Hematopoietic multipotent progenitor cell treated with erythropoietin and hydrocortisone succinate and interleukin-3 and kit ligand, for 15 days (in vitro differentiated cells): Measurements from ENCODE around the gene FAM219A.
"Not testable (repeated sequence)": the region's sequence is repeated elsewhere in the genome, so short reads cannot be mapped to it uniquely, and the experiment has no call there.

Source experiments
- DNase-seq: peaks from one replicate; pipeline ENCODE4 v3.0.0-alpha.2; 2015; ENCODE audit warnings: low spot score

The FAM219A gene

DNA sequence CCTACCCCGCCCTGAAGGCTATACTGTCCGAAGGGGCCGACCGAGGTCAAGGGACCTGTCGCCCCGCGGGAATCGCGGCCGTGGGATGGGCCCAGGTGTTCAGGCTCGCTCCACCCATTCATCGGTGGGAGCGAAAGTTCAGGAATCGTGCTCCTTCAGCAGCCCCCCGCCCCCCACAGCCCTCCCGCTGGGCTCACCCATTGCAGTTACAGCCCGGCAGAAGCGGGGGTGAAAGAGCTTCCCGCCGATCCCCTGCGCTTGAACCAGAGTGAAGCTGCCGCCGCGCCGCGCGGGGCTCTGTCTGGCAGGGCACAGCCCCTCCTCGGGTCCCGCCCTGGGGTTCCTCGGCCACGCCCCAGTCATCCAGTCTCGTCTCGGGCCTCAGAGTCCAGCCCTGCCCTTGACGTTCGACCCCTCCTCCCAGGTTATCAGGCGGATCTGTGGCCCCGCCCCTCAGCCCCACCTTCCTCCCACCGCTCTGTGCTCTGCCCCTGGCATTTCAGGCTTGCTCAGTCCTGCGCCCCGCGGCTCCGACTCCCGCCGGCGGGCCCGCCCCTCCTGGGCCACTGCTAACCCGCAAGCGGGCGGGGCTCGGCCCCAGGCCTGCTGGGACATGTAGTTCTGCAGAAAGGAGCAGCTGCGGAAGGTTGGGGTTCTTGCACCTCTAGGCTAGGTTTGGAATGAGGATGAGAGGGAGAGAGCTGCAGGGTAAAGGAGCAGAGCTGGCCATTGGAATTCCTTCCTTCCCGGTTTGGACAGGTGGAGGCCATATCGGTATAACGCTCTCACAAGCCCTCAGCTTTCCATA, 81.6 kb downstream of the FAM219A start, which contains the start of gene MYORG:
Gene MYORG, minus strand, starts transcription at position 303 of the 808 bp plus-strand sequence. CDS start 3,955 bp downstream, outside the sequence.
- DNase-seq, result peak; percentile 80

DNA sequence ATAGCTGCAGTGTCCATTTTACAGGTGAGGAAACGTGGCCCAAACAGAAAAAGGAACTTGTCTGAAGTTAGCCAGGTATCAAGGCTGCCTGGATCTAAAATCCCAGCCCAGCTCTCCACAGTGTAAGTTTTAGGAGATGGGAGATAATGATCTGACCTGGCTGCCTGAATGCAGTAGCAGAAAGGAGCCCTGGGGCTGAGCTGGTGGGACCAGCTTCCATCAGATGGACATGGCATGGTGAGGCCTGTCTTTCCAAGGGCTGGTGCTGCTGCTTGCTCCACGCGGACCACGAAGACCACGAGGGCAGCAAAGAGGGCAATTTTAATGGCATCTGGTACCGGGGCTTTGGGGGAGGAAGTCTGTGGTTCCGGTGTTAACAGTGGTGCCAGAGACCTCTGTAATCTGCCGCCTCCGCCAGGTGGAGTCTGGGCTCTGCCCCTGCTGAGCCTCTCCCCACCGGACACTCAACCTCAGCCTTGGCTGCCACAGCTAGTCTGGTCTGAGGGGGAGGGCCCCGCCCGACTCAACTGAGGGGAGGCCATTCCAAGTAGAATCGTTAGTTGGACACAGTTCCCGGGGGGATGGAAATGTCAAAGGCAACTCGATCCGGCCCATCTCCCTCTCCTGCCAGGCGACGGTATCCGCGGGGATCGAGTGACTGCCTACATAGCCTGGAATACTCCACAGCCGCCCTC, 82.3 kb downstream of the FAM219A start:
- no peak for DNase-seq

DNA sequence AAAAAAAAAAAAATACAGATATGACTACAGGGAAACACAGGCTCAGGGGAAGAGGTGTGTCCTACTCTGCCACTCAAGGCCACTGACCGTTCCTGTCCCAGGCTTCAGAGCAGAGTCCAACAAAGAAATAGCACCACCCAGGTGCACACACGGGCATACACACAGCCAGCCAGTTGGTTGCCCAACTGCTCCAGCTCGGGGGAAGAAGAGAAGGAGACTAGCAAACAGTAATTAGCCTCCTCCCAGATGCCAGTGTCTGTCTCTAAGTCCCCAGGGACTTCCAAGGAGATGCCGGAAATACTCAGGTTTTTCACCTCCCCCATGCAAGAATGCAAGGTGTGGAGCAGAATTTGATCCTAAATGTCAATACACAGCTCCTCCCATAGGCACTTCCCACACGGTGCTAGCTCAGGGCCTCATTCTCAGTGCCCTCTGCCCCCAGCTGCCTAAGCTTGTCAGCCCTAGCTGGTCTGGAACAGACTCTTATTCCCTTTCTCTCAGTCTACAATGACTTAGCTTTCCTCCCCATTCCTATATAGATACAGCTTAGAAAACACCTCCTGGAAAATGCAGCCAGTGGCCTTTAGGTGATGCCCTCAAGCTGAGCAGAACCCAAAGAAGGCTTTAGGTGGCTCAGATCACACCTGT, 83.3 kb downstream of the FAM219A start:
- no peak for DNase-seq

GRCh38 chr9:34374339-34374738, 84.0 kb downstream of the FAM219A start:
- no peak for DNase-seq

DNA sequence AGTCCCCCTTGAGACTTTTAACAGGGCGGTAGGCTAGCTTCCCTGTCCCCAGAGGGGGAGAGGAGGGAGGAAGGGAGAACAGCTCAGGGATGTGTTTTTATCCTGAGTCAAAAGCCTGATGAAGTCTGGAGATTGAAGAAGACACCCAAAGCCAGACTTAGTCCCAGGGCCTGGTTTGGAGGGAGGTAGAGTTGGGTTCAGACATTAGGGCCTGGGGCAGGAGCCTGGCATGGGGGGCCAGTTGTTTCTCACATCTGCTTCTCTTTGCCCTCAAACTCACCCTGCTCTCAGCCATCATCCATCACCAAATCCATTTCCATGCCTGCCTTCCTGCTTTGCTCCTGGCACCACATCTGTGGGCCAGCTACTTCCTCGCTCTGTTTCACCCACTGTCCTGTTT, 84.6 kb downstream of the FAM219A start:
- DNase-seq, result no peak

DNA sequence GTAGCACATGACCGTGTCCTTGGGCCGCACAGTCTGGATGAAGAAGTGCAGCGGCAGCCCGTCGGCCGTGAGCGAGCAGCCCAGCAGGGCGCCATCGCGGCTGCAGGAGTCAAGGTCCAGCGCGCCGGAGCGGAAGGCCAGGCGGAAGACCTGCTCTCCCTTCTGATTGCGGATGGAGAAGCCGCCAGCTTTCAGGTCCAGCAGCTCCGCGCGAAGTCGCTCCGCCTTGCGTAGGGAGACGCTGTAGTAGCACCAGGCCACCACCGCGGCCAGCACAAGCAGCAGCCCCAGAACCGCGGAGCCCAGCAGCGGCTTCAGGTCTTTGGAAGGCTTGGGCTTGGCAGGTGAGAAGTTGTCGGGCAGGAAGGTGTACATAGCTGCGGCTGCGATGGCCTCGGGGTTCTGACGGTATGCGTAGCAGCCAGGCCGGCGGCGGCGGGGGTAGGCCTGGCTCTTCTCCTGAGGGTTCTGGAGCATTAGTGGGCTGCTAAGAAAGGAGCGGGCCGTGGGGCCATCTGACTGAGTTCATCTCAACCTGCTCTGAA, 85.8 kb downstream of the FAM219A start:
- no peak for DNase-seq

DNA sequence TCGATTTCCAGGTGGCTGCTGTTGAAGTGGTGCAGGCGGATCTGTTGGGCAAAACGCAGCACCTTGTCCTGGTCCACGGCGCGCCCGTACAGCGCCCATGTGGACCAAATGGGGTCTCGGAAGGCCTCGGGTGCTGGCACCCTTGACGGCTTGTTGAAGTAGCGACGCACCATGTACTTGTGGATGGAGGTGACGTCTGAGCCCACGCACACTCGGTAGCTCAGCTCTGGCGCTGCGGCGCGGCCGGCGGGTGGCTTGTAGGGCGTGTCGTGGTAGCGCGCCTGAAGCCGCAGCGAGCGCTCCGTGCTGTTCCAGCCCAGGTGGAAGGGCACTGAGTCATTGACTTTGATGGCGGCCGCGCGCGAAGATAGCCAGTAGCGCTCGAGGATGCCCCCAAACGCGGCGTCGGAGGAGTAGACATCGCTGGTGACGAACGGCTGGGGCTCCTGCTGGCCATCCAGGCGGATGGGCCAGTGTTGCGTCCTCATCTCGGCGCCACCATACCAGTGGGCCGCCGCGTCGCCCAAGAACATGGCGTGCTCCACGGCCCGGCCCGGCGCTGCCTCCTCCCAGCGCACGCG, 86.4 kb downstream of the FAM219A start:
- DNase-seq, result no peak

DNA sequence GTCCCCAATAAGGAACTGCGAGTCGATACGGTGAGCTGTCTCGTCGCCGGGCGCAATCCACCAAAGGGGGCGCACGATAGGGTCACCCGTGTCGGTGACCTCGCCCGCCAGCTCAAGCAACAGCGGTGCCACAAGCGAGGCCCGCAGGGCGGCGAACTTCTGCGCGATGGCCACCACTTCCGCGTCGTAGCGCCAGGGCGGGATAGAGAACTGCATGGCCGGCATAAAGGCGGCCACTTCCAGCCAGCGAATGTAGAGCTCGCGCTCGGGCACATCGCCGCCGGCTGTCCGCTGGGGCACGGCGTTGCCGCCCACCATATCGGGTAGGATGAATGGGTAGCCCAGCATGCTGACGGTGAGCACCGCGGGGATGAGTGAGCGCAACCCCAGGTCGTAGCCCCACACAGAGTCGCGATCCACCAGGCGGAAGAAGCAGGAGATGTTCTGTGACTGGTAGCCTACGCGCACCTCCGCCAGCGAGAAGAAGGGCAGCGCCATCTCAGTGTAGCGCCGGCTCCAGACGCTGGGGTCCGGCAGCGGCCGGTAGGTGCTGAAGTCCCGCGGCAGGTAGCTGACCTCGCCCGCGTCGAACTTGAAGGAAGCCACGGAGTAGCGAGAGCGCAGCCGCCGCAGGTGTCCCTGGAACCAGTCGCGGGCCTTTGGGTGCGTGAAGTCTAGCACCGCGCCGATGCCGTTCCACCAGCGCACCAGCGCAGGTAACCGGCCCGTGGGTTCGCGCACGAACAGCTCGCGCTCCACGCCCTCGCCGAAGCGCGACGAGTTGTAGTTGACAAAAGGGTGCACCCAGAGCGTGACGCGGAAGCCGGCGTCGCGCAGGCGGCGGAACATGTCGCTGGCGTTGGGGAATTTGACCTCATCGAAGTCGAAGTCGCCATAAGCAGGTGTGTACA, 87.1 kb downstream of the FAM219A start:
- no peak for DNase-seq

DNA sequence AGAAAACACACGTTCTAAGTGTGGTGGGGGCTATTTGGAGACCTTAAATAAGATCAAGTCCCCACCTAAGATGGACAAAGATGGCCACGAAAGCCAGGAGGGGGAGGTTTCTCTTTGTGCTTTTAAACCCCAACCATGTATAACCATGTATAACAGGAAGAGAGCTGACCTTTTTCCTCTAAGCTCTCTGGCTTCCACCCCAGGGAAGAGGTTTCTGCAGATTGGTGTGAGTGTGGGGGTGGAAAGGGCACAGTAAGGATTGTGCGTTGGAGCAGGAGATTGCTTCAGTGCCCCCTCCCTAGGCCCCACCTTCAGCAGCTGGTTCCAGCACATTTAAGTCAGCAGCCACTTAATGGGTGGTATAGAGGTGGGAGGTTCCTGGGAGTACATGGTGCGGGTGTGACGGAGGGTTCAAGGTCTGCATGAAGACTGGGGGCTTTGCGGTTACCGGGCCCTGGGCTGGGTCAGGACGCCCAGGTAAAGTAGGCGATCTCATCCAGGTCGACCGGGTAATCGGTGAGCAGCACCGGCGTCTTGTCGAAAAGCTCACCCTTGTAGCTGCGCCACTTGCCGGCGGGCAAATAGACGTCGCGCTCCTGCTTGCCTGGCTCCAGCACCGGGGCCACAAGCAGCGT, 87.9 kb downstream of the FAM219A start:
- no peak for DNase-seq

GRCh38 chr9:34369636-34370035, 88.7 kb downstream of the FAM219A start:
- no peak for DNase-seq

GRCh38 chr9:34368796-34369195, 89.6 kb downstream of the FAM219A start:
- DNase-seq, result not testable (repeated sequence)

- DNase-seq, result not testable (repeated sequence)
Measured at GRCh38 chr9:34367751-34368410, 90.5 kb downstream of the FAM219A start.

DNA sequence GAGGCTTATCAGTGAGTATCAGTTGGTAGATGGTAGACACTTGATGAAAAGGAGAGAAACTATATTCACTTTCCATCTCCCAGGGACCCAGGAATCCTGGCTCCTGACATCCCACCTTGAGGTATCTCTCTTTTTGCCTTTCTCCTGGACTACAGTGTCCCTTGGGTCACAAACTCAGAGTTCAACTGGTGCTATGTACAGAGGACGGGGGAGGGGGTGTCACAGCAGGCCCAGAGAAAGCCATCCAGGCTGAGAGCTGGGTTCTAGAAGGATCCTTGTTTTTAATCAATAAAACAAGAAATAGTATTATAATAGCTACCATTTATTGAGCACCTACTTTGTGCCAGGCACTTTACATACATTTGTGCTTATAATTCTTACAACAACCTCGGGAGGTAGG, 92.0 kb downstream of the FAM219A start:
- DNase-seq, result no peak

DNA sequence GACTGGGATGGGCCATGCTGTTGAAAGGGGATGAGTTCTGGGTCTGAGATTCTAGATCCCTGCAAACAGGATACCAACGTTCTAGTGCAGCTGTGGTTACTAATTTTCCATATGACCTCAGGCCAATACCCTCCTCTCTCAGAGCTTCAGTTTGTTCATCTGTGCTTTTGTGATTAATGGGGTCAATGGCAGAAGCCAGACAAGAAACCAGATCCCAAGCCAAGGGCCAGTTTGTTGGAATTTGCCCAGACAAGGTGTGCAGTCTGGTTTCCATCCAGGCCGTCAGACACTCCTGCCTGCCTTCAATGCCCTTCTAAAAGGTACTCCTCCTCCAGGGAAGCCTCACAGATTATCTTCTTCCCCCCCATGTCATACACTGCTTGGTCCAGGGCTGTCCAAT, 93.1 kb downstream of the FAM219A start:
- DNase-seq, result no peak

- no peak for DNase-seq
Measured at GRCh38 chr9:34363619-34364351, 94.6 kb downstream of the FAM219A start.

GRCh38 chr9:34362614-34363214, 95.7 kb downstream of the FAM219A start:
- no peak for DNase-seq

GRCh38 chr9:34352957-34353356, 105.4 kb downstream of the FAM219A start:
- not testable (repeated sequence) for DNase-seq

DNA sequence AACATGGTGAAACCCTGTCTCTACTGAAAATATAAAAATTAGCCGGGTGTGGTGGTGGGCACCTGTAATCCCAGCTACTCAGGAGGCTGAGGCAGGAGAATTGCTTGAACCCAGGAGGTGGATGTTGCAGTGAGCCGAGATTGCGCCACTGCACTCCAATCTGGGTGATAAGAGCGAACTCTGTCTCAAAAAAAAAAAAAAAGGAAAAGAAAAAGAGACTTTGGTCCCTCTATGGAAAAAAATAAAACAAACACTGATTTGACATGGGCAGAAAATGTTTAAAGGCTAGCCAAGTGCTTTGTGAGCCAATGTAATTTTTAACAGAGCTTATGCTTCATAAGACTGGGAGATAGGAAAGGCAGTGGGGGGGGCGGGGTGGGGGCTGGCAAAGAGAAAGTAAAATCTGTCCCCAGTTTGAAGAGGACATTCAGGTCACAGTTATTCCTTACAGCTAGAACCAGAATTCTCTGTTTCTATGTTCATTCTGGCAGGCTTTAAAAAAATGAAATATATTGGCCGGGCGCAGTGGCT, 106.2 kb downstream of the FAM219A start:
- not testable (repeated sequence) for DNase-seq

- no peak for DNase-seq
Measured at GRCh38 chr9:34349324-34349723, 109.0 kb downstream of the FAM219A start.
